Measurements from ENCODE around the gene SLC25A22. TPM values are rescaled to one million over a fixed set of nuclear protein-coding genes. Genes with fewer than 3 reads are reported as not detected.

The SLC25A22 gene
- total RNA-seq, 1 donor from 2014 or later, result 3.4 TPM

GRCh38 chr11:795634-796564, 2.2 kb downstream of the SLC25A22 start:
- DNase-seq (peak; percentile 84), ATAC-seq (ENCODE audit: poor library complexity) (peak; percentile 55)
- intact Hi-C loops (cut with DNase I), result no loop called here

DNA sequence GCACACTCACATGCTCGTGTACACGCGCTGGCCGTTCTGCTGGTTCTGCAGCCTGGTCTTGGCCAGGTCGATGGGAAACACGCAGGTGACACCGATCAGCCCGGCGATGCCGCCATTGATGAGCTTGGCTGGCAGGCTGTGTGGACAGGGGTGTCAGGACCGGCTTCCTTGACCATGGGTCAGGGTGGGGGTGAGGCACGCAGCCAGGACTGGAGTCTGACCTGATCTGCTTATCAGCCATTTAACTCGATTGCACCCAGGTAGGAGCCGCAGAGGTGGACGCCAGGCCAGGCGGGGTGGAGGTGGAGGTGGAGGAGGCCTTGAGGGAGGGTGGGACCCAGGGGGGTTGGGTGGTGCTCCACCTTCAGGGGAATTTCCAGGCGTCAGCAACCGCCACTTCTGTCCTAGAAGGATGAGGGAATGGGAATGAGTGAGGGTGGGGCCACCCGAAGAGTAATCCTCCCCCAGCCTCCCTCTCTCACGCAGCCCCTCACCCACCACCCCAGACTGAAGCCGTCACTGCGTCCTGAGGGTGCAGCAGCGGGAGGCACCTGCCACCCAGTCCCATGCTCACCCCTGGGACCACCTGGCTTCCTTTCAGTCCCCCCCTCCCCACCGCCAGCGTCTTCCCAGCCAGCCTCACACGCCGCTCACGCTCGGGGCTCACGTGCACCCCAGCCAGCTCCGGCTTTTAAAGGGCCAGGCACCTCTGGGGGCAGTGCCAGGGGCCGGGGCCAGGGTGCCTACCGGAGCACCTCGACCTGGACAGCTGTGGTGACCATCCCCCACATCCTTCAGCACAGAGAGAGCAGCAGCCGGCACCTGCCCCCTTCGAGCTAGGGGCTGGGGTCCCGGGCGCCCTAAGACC, 3.1 kb downstream of the SLC25A22 start:
- intact Hi-C loops (cut with DNase I), result no loop called here
- DNase-seq (no peak), ATAC-seq (ENCODE audit: poor library complexity) (no peak)

- ATAC-seq (ENCODE audit: poor library complexity) (no peak), DNase-seq (no peak)
- intact Hi-C loops (cut with DNase I), result no loop called here
Observed at GRCh38 chr11:794013-794765, 3.9 kb downstream of the SLC25A22 start.

GRCh38 chr11:793556-793955, 4.5 kb downstream of the SLC25A22 start:
- ATAC-seq (ENCODE audit: poor library complexity) (no peak), DNase-seq (no peak)
- intact Hi-C loops (cut with DNase I), result no loop called here

- intact Hi-C loops (cut with DNase I), result no loop called here
- no peak for DNase-seq
Observed at GRCh38 chr11:792873-793272, 5.2 kb downstream of the SLC25A22 start.

DNA sequence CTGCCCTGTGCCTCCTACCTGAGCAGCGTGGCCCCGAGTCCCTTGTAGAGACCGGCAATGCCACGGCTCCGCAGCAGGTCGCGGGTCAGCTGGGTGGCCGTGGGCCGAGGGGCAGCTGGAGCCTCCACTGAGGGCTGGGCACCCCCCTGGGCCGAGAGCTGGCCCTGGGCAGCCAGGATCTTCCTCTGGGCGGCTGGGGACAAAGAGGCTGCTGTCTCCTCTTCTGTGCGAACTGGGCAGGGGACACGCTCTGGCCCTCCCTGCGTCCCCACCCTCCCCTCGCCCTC, 5.6 kb downstream of the SLC25A22 start:
- DNase-seq (no peak), ATAC-seq (ENCODE audit: poor library complexity) (no peak)
- intact Hi-C loops (cut with DNase I), result no loop called here

More at GRCh38 chr11:792873-793272, 5.2 kb downstream of the SLC25A22 start:
- ATAC-seq (ENCODE audit: poor library complexity), result no peak

DNA sequence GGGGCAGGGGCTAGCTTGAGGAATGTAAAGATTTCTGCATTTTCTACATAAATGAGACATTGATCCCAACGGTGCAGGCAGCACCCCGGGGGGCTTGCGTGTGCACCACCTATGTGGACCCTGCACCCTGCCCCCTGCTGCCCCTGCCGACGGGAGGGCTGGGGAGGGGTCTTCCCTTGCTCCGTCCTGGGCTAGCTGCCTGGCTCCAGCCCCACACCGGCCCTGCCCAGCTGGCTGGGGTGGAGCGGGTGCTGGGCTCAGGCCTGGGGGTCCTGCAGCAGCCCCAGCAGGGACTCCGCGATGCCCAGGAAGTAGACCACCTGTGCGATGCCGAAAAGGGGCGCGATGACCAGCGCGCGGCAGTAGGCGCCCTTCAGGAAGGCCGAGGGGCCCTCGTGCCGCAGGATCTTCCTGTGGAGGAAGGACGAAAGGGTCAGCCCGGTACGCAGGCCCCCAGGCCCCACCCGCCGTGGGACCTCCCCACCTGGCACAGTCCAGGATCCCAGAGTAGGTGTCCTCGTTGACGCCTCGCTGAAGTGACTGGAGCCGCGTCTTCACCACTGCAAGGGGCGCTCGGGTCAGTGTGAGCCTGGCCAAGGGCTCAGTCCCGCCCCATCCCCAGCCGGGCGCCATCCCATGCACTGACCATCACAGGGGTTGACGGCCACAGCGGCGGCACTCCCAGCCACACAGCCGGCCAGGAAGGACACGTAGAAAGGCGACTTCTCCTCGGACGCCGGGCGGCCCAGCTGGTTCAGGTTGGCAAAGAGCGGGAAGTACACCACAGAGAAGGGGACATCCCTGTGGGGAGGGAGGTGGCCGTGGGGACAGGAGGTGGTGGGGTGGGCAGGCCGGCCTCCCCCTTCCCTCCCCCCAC, 6.2 kb downstream of the SLC25A22 start:
- no peak for ATAC-seq (ENCODE audit: poor library complexity)
- intact Hi-C loops (cut with DNase I), result no loop called here
- no peak for DNase-seq

DNA sequence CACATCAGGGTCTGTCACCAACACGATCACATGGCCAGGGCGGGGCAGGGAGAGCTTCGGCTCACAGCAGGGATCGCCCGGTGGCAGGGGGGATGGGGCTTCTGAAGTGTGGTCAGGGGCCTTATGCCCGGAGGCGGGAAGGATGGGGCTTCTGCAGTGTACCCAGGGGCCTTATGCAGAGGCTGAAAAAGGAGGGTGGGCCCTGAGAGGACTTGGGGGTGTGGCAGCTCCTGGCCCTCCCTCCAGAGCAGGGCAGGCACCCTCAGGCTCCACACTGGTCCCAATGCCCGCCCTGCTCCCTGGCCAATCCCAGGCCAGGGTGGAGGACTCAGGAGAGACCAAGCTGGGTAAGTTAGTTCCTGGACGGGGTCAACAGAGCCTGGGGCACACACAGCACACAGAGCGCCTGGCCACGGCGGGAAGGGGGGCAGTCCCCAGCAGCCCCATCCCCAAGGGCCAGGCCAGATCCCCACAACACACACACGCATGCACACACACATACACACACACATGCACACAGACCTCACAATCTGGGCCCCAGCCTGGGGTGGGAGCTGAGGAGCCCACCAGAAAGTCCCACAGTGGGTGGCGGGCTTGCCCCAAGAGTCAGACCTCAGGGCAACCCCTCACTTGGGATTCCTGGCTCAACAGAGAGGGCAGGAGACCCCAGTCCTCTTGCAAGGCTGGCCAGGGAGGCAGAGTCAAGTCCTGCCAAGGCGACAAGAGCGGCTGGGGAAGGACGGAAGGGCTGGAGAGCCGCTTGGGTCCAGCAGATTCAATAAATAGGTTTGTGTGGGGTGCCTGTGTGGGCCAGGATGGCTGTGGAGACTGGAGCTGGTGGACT, 7.1 kb downstream of the SLC25A22 start:
- intact Hi-C loops (cut with DNase I), result no loop called here
- ATAC-seq (ENCODE audit: poor library complexity), result no peak
- no peak for DNase-seq

- DNase-seq, result no peak
- peak; percentile 49 for ATAC-seq (ENCODE audit: poor library complexity)
- intact Hi-C loops (cut with DNase I), result no loop called here
Observed at GRCh38 chr11:789943-790342, 8.1 kb downstream of the SLC25A22 start, which contains the start of gene CEND1. CEND1 (minus strand) TSS chr11:790090; CDS start chr11:788576, 1,514 bp downstream.

DNA sequence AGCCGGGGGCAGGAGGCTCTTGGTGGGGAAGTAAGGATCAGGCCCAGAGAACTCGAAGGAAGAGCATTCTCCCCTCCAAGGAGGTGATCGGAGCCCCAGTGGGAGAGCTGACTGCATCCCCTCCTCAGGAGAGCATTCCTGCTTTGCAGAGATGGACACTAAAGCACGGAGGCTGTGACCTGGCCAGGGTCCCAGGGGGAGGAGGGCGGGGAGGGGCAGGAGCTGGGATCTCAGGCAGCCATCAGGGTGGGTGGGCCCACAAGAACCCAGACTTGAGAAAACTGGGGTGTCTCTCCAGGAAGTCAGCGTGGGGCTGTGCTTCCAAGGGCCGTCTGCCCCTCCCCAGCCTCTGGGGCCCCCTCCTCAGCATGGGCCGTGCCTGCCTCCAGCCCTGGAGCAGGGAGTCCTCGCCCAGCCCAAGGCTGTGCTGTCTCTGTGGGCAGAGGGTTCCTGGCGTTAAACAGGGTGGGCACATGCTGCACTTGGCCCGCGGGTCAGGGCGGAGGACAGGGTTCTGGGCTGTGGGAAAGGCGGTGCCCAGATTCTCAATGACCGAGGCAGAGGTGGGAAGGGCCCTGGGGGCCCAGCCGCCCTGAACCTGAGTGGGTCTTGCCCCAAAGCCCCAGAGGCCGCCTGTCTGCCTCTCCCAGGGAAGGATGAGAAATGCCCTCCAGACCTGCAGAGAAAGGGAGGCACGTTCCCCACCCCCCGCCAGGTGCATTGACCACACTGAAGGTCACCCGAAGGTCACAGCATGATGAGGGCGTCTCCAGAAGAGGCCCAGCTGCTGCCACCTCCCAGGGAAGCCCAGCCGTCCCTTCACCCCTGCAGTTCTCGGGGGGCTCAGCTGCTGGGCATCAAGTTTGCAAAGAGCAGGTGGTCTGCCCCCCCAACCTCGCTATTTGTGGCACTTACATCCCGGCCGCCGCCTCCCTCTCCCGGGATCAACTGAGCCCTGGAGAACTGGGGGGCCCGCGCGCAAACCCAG, 8.8 kb downstream of the SLC25A22 start:
- intact Hi-C loops (cut with DNase I), result no loop called here
- ATAC-seq (ENCODE audit: poor library complexity) (no peak), DNase-seq (no peak)

DNA sequence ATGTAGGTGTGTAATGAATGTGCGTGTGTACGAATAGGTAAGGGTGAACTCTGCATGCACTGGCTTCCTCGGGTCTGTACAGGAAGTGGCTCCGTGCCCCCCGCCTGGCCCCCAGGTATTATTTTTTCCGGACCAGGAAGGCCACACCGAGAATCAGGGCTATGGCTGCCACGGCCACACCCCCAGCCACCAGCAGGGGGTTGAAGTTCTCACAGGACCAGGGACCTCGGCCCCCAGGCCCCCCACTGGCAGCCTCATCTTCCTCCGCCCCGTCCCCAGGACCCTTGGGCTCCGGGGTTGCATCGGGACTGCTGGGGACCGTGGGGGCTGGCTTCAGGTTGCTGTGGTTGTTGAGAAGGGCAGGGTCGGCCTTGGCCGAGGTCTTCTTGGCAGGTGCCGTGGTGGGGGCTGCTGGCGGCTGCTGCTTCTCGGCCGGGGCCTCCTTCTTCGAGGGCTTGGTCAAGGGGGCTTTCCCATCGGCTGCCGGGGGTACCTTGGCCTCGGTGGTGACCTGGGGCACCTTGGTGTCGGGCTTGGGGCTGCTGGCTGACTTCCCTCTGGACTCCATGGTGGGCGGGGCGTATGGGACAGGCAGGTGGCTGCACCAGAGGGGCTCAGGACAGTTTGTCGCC, 10.0 kb downstream of the SLC25A22 start:
- DNase-seq, result no peak
- ATAC-seq (ENCODE audit: poor library complexity), result no peak
- intact Hi-C loops (cut with DNase I), result no loop called here

- DNase-seq (no peak), ATAC-seq (ENCODE audit: poor library complexity) (no peak)
- intact Hi-C loops (cut with DNase I), result no loop called here
Observed at GRCh38 chr11:787084-787675, 10.9 kb downstream of the SLC25A22 start.

DNA sequence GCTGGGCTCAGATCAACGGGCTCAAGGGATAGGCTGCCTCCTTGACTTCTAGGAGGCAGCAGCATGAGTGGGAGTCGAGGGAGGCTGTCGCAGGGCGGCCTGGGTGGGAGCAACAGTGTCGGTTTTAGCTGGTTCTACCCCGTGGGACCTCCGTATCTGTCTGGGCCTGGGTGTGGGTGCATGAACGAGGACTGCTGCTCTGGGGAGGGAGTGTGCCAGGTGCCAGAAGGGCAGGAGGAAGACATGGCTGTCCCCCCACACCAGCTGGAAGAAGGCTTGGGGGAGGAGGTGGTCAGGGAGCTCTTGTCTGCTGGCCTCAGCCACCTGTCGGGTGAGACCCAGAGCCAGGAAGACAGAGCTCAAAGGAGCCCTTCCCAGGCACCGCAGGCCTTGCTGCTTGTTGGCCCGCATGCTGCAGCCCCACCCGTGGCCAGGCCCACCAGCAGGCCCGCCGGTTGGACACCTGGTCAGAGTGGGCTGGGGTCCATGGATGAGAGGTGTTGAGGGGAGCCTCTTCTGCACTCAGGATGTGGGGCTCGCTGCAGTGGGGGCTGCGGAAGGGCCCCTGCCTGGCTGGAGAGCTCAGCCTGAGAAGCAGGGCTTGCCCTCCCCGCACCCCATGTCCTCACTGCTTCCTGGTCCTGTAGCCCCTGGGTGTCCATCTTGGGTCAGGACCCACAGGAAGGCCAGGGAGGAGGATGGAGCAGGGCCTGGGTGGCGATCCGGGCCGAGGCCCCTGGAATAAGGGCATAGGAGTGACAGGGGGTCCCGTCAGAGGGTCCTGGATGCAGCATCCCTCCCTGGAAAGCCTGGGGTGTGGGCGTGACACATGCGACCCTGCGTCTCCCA, 11.6 kb downstream of the SLC25A22 start:
- ATAC-seq (ENCODE audit: poor library complexity) (no peak), DNase-seq (no peak)
- intact Hi-C loops (cut with DNase I), result no loop called here

- intact Hi-C loops (cut with DNase I), result no loop called here
- ATAC-seq (ENCODE audit: poor library complexity), result peak; percentile 86
- peak; percentile 83 for DNase-seq
Observed at GRCh38 chr11:783581-784015, 14.5 kb downstream of the SLC25A22 start.
